IMR-90 (cell line): Measurements from ENCODE around the gene PLXNC1. TPM values are rescaled to one million over a fixed set of nuclear protein-coding genes. Genes with fewer than 3 reads are reported as not detected.

ENCODE experiments used
- ATAC-seq: fragments of 200-7000 bp; cut with Tn5 transposase; 2 replicates; pipeline ENCODE4 v1.9.1; 2020; ENCODE audit warnings: low read depth, mild to moderate bottlenecking, moderate library complexity
- BruUV-seq: library from RNA; stranded (reverse); fragments of 400-500 nt; replicated peaks from 2 replicates; lab custom pipeline; 2021; lab: Mats Ljungman, UMichigan
- CTCF ChIA-PET: fragments of 300-600 bp; formaldehyde crosslinking; extraction: SDS; loops from one replicate; lab custom pipeline; 2021; ENCODE audit warnings: antibody characterized with exemption; lab: Yijun Ruan, JAX
- POLR2A ChIA-PET: fragments of 300-600 bp; sonication (Branson Sonifier 250); formaldehyde crosslinking; loops from one replicate; lab custom pipeline; 2022; ENCODE audit warnings: antibody characterized with exemption; ENCODE audit not compliant: unreplicated experiment; lab: Charles Lee
- DNase-seq: peaks from one replicate; pipeline ENCODE4 v3.0.0; 2013
- H2AFZ ChIP-seq: replicated peaks from 2 replicates; pipeline ENCODE3; 2013; ENCODE audit warnings: low read length, mild to moderate bottlenecking; ENCODE audit not compliant: poor library complexity
- H2AK5ac ChIP-seq: 2 replicates; pipeline ENCODE4 v1.6.1; 2013; ENCODE audit warnings: low read depth, low read length, inconsistent platforms
- H2AK9ac ChIP-seq: replicated peaks from 2 replicates; pipeline ENCODE3; 2013; ENCODE audit warnings: mild to moderate bottlenecking, low read depth, low read length, moderate library complexity; ENCODE audit not compliant: poor library complexity
- H2BK120ac ChIP-seq: 2 replicates; pipeline ENCODE4 v1.6.1; 2013; ENCODE audit warnings: low read depth, low read length, inconsistent platforms
- H2BK15ac ChIP-seq: 3 replicates; pipeline ENCODE4 v1.6.1; 2013; ENCODE audit warnings: low read depth, low read length, inconsistent platforms
- H2BK20ac ChIP-seq: 2 replicates; pipeline ENCODE4 v1.6.1; 2013; ENCODE audit warnings: low read depth, mild to moderate bottlenecking, inconsistent platforms, low read length, moderate library complexity
- H2BK5ac ChIP-seq: 2 replicates; pipeline ENCODE4 v1.6.1; 2013; ENCODE audit warnings: mild to moderate bottlenecking, low read depth, low read length, inconsistent platforms; ENCODE audit not compliant: poor library complexity, severe bottlenecking
- H3K14ac ChIP-seq: replicated peaks from 2 replicates; pipeline ENCODE4 v1.6.1; 2013; ENCODE audit warnings: low read depth, low read length, inconsistent platforms
- H3K18ac ChIP-seq: 2 replicates; pipeline ENCODE4 v1.6.1; 2013; ENCODE audit warnings: low read depth, low read length, control low read depth
- H3K23ac ChIP-seq: 2 replicates; pipeline ENCODE4 v1.6.1; 2013; ENCODE audit warnings: low read depth, low read length, inconsistent platforms
- H3K27ac ChIP-seq: 2 replicates; pipeline ENCODE4 v1.5.1; 2013; ENCODE audit warnings: mild to moderate bottlenecking, control low read depth, low read length; ENCODE audit not compliant: insufficient read depth
- H3K27me3 ChIP-seq: 2 replicates; pipeline ENCODE4 v1.6.1; 2013; ENCODE audit warnings: low read length; ENCODE audit not compliant: control insufficient read depth, insufficient read depth
- H3K36me3 ChIP-seq: 2 replicates; pipeline ENCODE4 v1.6.1; 2013; ENCODE audit warnings: low read length, mixed read lengths; ENCODE audit not compliant: control insufficient read depth, insufficient read depth
- H3K4ac ChIP-seq: 2 replicates; pipeline ENCODE4 v1.6.1; 2013; ENCODE audit warnings: low read depth, low read length, inconsistent platforms
- H3K4me1 ChIP-seq: 2 replicates; pipeline ENCODE4 v1.6.1; 2013; ENCODE audit warnings: low read length, mixed read lengths; ENCODE audit not compliant: control insufficient read depth, insufficient read depth
- H3K4me2 ChIP-seq: 2 replicates; pipeline ENCODE4 v1.6.1; 2013; ENCODE audit warnings: low read depth, mild to moderate bottlenecking, control low read depth, low read length, moderate library complexity
- H3K4me3 ChIP-seq: 2 replicates; pipeline ENCODE4 v1.5.1; 2013; ENCODE audit warnings: low read depth, mild to moderate bottlenecking, control low read depth, low read length, moderate library complexity; ENCODE audit not compliant: insufficient read depth
- H3K56ac ChIP-seq: 2 replicates; pipeline ENCODE4 v1.6.1; 2013; ENCODE audit warnings: low read length, inconsistent platforms; ENCODE audit not compliant: insufficient read depth; ENCODE audit errors: extremely low read depth
- H3K79me1 ChIP-seq, 2 experiments: 2 replicates each; pipeline ENCODE4 v1.6.1; 2013; ENCODE audit warnings: low read length in 2 of 2, inconsistent platforms in 1 of 2, low read depth in 1 of 2
- H3K9ac ChIP-seq: 2 replicates; pipeline ENCODE4 v1.6.1; 2013; ENCODE audit warnings: low read depth, low read length, control low read depth
- H3K9me1 ChIP-seq: 2 replicates; pipeline ENCODE4 v1.6.1; 2013; ENCODE audit warnings: low read length, inconsistent platforms; ENCODE audit not compliant: insufficient read depth
- H3K9me3 ChIP-seq: 2 replicates; pipeline ENCODE4 v1.6.1; 2013; ENCODE audit warnings: low read length; ENCODE audit not compliant: control insufficient read depth, insufficient read depth
- H4K20me1 ChIP-seq: 2 replicates; pipeline ENCODE4 v1.6.1; 2013; ENCODE audit warnings: low read length, inconsistent platforms; ENCODE audit not compliant: insufficient read depth
- H4K5ac ChIP-seq: 2 replicates; pipeline ENCODE4 v1.6.1; 2013; ENCODE audit warnings: mild to moderate bottlenecking, low read depth, low read length, control low read depth
- H4K8ac ChIP-seq, 2 experiments: 2 replicates each; pipeline ENCODE4 v1.6.1; 2013; ENCODE audit warnings: low read depth in 2 of 2, low read length in 2 of 2, control low read depth in 1 of 2, inconsistent platforms in 1 of 2
- H4K91ac ChIP-seq: 2 replicates; pipeline ENCODE4 v1.6.1; 2013; ENCODE audit warnings: low read depth, low read length, inconsistent platforms; ENCODE audit not compliant: insufficient read depth
- CHD1 ChIP-seq: IDR thresholded peaks from 2 replicates; pipeline ENCODE4 v1.6.1; 2012; ENCODE audit warnings: low read depth, low read length, improper control_type of control experiment
- ELK1 ChIP-seq: fragments of 150-350 bp; IDR thresholded peaks from 2 replicates; pipeline ENCODE4 v1.6.1; 2016; ENCODE audit warnings: low read depth, mild to moderate bottlenecking, low read length, moderate library complexity, borderline replicate concordance
- FOS ChIP-seq: fragments of 150-350 bp; IDR thresholded peaks from 2 replicates; pipeline ENCODE4 v1.6.1; 2016; ENCODE audit warnings: low read depth, low read length
- MAFK ChIP-seq: IDR thresholded peaks from 2 replicates; pipeline ENCODE4 v1.6.1; 2012; ENCODE audit warnings: low read depth, low read length, improper control_type of control experiment
- MAZ ChIP-seq: IDR thresholded peaks from 2 replicates; pipeline ENCODE4 v1.6.1; 2012; ENCODE audit warnings: low read depth, mild to moderate bottlenecking, low read length, improper control_type of control experiment, moderate library complexity, borderline replicate concordance
- MXI1 ChIP-seq: IDR thresholded peaks from 2 replicates; pipeline ENCODE4 v1.6.1; 2012; ENCODE audit warnings: low read depth, mild to moderate bottlenecking, low read length, moderate library complexity, borderline replicate concordance
- NFE2L2 ChIP-seq: fragments of 150-350 bp; IDR thresholded peaks from 2 replicates; pipeline ENCODE4 v1.6.1; 2016; ENCODE audit warnings: low read depth, mild to moderate bottlenecking, low read length
- POLR2A ChIP-seq: IDR thresholded peaks from 2 replicates; pipeline ENCODE4 v1.6.1; 2012; ENCODE audit warnings: mild to moderate bottlenecking, low read depth, low read length
- RAD21 ChIP-seq: IDR thresholded peaks from 2 replicates; pipeline ENCODE4 v1.6.1; 2012; ENCODE audit warnings: low read length, improper control_type of control experiment
- RCOR1 ChIP-seq: IDR thresholded peaks from 2 replicates; pipeline ENCODE4 v1.6.1; 2012; ENCODE audit warnings: mild to moderate bottlenecking, low read length, improper control_type of control experiment; ENCODE audit not compliant: insufficient replicate concordance
- RFX5 ChIP-seq: IDR thresholded peaks from 2 replicates; pipeline ENCODE4 v1.8.0; 2012; ENCODE audit warnings: low read depth, mild to moderate bottlenecking, low read length, moderate library complexity
- SMC3 ChIP-seq: fragments of 150-350 bp; IDR thresholded peaks from 2 replicates; pipeline ENCODE4 v1.6.1; 2016; ENCODE audit warnings: low read depth, mild to moderate bottlenecking, antibody characterized with exemption, low read length, moderate library complexity
- WGBS, 2 experiments: methylation state at CpG; one replicate each; pipeline versions ENCODE4 v1.1.5 to v1.1.7; 2013; ENCODE audit warnings: missing lambda C conversion rate in 2 of 2; ENCODE audit not compliant: insufficient read length in 1 of 2; ENCODE audit errors: extremely low coverage in 2 of 2; 5-methylcytosine and 5-hydroxymethylcytosine counted together
- dilution Hi-C: fragments of 300-500 bp; cut with HindIII; formaldehyde crosslinking; loops from one replicate; pipeline ENCODE4 v1.14.3; 2018; ENCODE audit warnings: low sequenced_read_pairs; ENCODE audit not compliant: unreplicated experiment
- in situ Hi-C: fragments of 300-500 bp; cut with MboI; formaldehyde crosslinking; loops from 3 replicates; pipeline ENCODE4 v1.14.3; 2019; ENCODE audit warnings: low sequenced_read_pairs, inconsistent platforms, mixed read lengths
- intact Hi-C: fragments of 100-400 bp; cut with micrococcal nuclease; formaldehyde crosslinking; loops from 2 replicates; pipeline ENCODE4 v1.10.0; 2022
- polyA plus RNA-seq, 3 experiments: library from polyadenylated mRNA; depleted of rRNA; stranded (reverse); fragments of >200 nt; gene quantifications; 2 replicates each; pipeline ENCODE4 v1.2.3, GENCODE V29; 2012; ENCODE audit warnings: low replicate concordance in 1 of 3
- total RNA-seq: library from RNA; depleted of rRNA; stranded (reverse); fragments of >200 nt; gene quantifications from 2 replicates; pipeline ENCODE4 v1.2.3, GENCODE V29; 2012
- TF ChIP-seq, protein P1 (sequence below): fragments of 150-350 bp; IDR thresholded peaks from 2 replicates; pipeline ENCODE4 v1.6.1; 2017; ENCODE audit warnings: mild to moderate bottlenecking, antibody characterized with exemption, low read length, low read depth
- TF ChIP-seq, protein P2 (sequence below): conservative IDR thresholded peaks from 2 replicates; pipeline ENCODE4 v1.5.1; 2012; ENCODE audit warnings: mild to moderate bottlenecking, low read depth, low read length, improper control_type of control experiment

Gene PLXNC1
- total and polyA plus RNA-seq, 2 of the 4 experiments (the other 2 are of a cell fraction) = 1.0 to 1.6 TPM

- Histone ChIP-seq H3K4me1 (peaks cover 10% of the 10 kb centered on the region), H4K20me1 (no peaks in the 10 kb centered on the region), H4K5ac (peak overlapping the region; percentile 4; the same call in 1 of the 2 replicates), H3K4me2 (peak overlapping the region; percentile 0), H4K91ac (no peak overlapping the region), H3K79me1 (no peaks in the 10 kb centered on the region), H3K27me3 (no peaks in the 10 kb centered on the region), H2BK5ac (peak overlapping the region; percentile 46), H2BK15ac (no peak overlapping the region), H2AK5ac (no peak overlapping the region), H3K56ac (no peak overlapping the region), H3K4ac (peak overlapping the region; percentile 18; the same call in 1 of the 2 replicates), H3K23ac (peak overlapping the region; percentile 84), H3K9me3 (no peaks in the 10 kb centered on the region), H3K36me3 (no peaks in the 10 kb centered on the region), H2AFZ (no peak overlapping the region), H2BK120ac (peak overlapping the region; percentile 7; the same call in 1 of the 2 replicates), H3K27ac (peak overlapping the region; percentile 81; the same call in 1 of the 2 replicates), H3K9ac (no peak overlapping the region; the same call in 1 of the 2 replicates), H3K18ac (peak overlapping the region; percentile 10; the same call in 1 of the 2 replicates), H2AK9ac (peak overlapping the region; percentile 17), H3K4me3 (no peak overlapping the region), H2BK20ac (no peak overlapping the region), H3K14ac (no peak overlapping the region), H3K9me1 (peaks cover 5% of the 10 kb centered on the region), H4K8ac (0 out of 4 replicates have a peak overlapping the region, but pooled peaks of 1 of the 2 experiments have one; percentile 27)
- DNase-seq (peak; percentile 61), ATAC-seq (peak; percentile 19)
- 92% methylated on average over 3 of the region's 11 CpGs; no CpG with 5 or more reads in 1 of the 2 experiments for WGBS, 2 experiments
- CTCF ChIA-PET = no interaction called here
- dilution Hi-C loops (no loop called here), in situ Hi-C loops (no loop called here), intact Hi-C loops (loop anchor here (5.0 kb wide), 2 partner anchors 95 to 160 kb away; no protein-coding TSS in a partner anchor)
- POLR2A ChIA-PET = no interaction called here
- no TSS peak for BruUV-seq
- TF ChIP-seq RFX5 = no peak
- no peak for TF ChIP-seq RCOR1
- TF ChIP-seq FOS = no peak
- TF ChIP-seq NFE2L2 = no peak
- no peak for TF ChIP-seq RAD21
- no peak for TF ChIP-seq ELK1
- TF ChIP-seq, protein P1, sequence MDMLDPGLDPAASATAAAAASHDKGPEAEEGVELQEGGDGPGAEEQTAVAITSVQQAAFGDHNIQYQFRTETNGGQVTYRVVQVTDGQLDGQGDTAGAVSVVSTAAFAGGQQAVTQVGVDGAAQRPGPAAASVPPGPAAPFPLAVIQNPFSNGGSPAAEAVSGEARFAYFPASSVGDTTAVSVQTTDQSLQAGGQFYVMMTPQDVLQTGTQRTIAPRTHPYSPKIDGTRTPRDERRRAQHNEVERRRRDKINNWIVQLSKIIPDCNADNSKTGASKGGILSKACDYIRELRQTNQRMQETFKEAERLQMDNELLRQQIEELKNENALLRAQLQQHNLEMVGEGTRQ = no peak
- no peak for TF ChIP-seq POLR2A
- TF ChIP-seq SMC3 = no peak
- TF ChIP-seq, protein P2, sequence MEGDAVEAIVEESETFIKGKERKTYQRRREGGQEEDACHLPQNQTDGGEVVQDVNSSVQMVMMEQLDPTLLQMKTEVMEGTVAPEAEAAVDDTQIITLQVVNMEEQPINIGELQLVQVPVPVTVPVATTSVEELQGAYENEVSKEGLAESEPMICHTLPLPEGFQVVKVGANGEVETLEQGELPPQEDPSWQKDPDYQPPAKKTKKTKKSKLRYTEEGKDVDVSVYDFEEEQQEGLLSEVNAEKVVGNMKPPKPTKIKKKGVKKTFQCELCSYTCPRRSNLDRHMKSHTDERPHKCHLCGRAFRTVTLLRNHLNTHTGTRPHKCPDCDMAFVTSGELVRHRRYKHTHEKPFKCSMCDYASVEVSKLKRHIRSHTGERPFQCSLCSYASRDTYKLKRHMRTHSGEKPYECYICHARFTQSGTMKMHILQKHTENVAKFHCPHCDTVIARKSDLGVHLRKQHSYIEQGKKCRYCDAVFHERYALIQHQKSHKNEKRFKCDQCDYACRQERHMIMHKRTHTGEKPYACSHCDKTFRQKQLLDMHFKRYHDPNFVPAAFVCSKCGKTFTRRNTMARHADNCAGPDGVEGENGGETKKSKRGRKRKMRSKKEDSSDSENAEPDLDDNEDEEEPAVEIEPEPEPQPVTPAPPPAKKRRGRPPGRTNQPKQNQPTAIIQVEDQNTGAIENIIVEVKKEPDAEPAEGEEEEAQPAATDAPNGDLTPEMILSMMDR = no peak
- no peak for TF ChIP-seq MAZ
- no peak for TF ChIP-seq CHD1
- TF ChIP-seq MAFK = no peak
- no peak for TF ChIP-seq MXI1
Observed at GRCh38 chr12:94266796-94267536, 118.6 kb downstream of the PLXNC1 start.
